Measurements from ENCODE around the gene ZNF423.

DNA sequence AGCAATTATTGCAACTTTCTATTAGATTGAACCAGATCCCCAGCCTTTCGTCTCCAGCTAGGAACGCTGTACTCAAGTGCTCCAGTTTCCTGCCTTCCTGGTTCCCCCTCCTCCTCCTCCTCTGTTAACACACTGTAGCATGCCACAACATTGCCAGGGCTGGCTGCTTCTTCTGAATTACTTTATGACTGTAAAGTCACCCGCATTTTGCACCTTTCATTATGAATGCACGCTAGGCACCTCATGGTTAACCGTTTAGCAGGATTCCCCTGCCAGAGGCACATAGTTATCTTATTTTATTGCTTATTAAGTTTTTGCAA, 4.5 kb downstream of the ZNF423 start:
- TF ChIP-seq CTCF (IDR thresholded peaks at IDR 0.05) (no peak), POLR2A (IDR thresholded peaks at IDR 0.05) (no peak)

Measured in Peyer's patch (tissue), 4 donors.